ENCODE measurements around the gene DDX39A. TPM values are rescaled to one million over a fixed set of nuclear protein-coding genes. Genes with fewer than 3 reads are reported as not detected.
"Not testable (repeated sequence)": the region's sequence is repeated elsewhere in the genome, so short reads cannot be mapped to it uniquely, and the experiment has no call there.

The DDX39A gene
- polyA plus RNA-seq, 1 donor from 2014 or later: 169 TPM

GRCh38 chr19:14407605-14408484 is 11.3 kb downstream of the DDX39A start:
- H3K27ac Mint-ChIP-seq: peak overlapping the region; percentile 87 to 97 (median 96)
- H3K27me3 Mint-ChIP-seq: no peaks in the 10 kb centered on the region
- peaks cover 4% of the 10 kb centered on the region for H3K36me3 Mint-ChIP-seq
- peaks cover 20 to 26% (median 26%) of the 10 kb centered on the region in 3 donors for H3K4me1 Mint-ChIP-seq
- H3K9me3 Mint-ChIP-seq: no peaks in the 10 kb centered on the region
- H3K4me3 Mint-ChIP-seq: peak overlapping the region in 2 of 4 donors; percentile 87

- Mint-ChIP-seq H3K9me3 (no peaks in the 10 kb centered on the region), H3K4me1 (peaks cover 18 to 21% (median 21%) of the 10 kb centered on the region in 3 donors), H3K36me3 (peaks cover 4% of the 10 kb centered on the region), H3K4me3 (peak overlapping the region in 1 of 4 donors; percentile 82), H3K27me3 (no peaks in the 10 kb centered on the region), H3K27ac (peak overlapping the region; percentile 33 to 97 (median 96))
These were observed 12.3 kb downstream of the DDX39A start for GRCh38 chr19:14406645-14407401.

GRCh38 chr19:14405758-14406644 is 13.1 kb downstream of the DDX39A start:
- Mint-ChIP-seq H3K4me1 (peaks cover 17 to 23% (median 20%) of the 10 kb centered on the region in 3 donors), H3K4me3 (peak overlapping the region in 3 of 4 donors; percentile 27 to 82 (median 51)), H3K9me3 (no peaks in the 10 kb centered on the region), H3K27me3 (no peaks in the 10 kb centered on the region), H3K27ac (peak overlapping the region; percentile 33 to 97 (median 69)), H3K36me3 (peaks cover 6% of the 10 kb centered on the region)

GRCh38 chr19:14405380-14405757 is 13.8 kb downstream of the DDX39A start:
- H3K4me3 Mint-ChIP-seq: peak overlapping the region in 3 of 4 donors; percentile 41 to 82 (median 47)
- H3K27me3 Mint-ChIP-seq: no peaks in the 10 kb centered on the region
- peak overlapping the region; percentile 69 to 97 (median 84) for H3K27ac Mint-ChIP-seq
- H3K4me1 Mint-ChIP-seq: peaks cover 20 to 26% (median 22%) of the 10 kb centered on the region in 3 donors
- H3K36me3 Mint-ChIP-seq: peaks cover 6% of the 10 kb centered on the region
- no peaks in the 10 kb centered on the region for H3K9me3 Mint-ChIP-seq

GRCh38 chr19:14404312-14404711 is 14.8 kb downstream of the DDX39A start:
- peaks cover 4% of the 10 kb centered on the region for H3K36me3 Mint-ChIP-seq
- H3K9me3 Mint-ChIP-seq: no peaks in the 10 kb centered on the region
- peaks cover 18 to 20% (median 19%) of the 10 kb centered on the region in 3 donors for H3K4me1 Mint-ChIP-seq
- H3K27ac Mint-ChIP-seq: peak overlapping the region; percentile 80 to 97 (median 83)
- no peaks in the 10 kb centered on the region for H3K27me3 Mint-ChIP-seq
- peak overlapping the region in 2 of 4 donors; percentile 9 to 74 for H3K4me3 Mint-ChIP-seq

- not testable (repeated sequence) for H3K27me3 Mint-ChIP-seq, H3K9me3 Mint-ChIP-seq, H3K4me3 Mint-ChIP-seq, H3K36me3 Mint-ChIP-seq
- H3K27ac Mint-ChIP-seq: peak overlapping the region in 1 of 3 donors; percentile 97
- H3K4me1 Mint-ChIP-seq: peaks cover 14 to 15% (median 15%) of the 10 kb centered on the region in 3 donors
These were observed 15.8 kb downstream of the DDX39A start for GRCh38 chr19:14403145-14403930.

- no peaks in the 10 kb centered on the region for H3K27me3 Mint-ChIP-seq
- H3K9me3 Mint-ChIP-seq: no peaks in the 10 kb centered on the region
- peak overlapping the region in 2 of 4 donors; percentile 27 to 47 for H3K4me3 Mint-ChIP-seq
- H3K36me3 Mint-ChIP-seq: peaks cover 7% of the 10 kb centered on the region
- peaks cover 12 to 16% (median 13%) of the 10 kb centered on the region in 3 donors for H3K4me1 Mint-ChIP-seq
- H3K27ac Mint-ChIP-seq: peak overlapping the region; percentile 69 to 95 (median 85)
These were observed 16.6 kb downstream of the DDX39A start for GRCh38 chr19:14402332-14403144.

- Mint-ChIP-seq H3K4me1 (peaks cover 13 to 15% (median 13%) of the 10 kb centered on the region in 3 donors), H3K27me3 (no peaks in the 10 kb centered on the region), H3K36me3 (peaks cover 7% of the 10 kb centered on the region), H3K9me3 (no peaks in the 10 kb centered on the region), H3K27ac (peak overlapping the region; percentile 84 to 95 (median 86)), H3K4me3 (peak overlapping the region in 3 of 4 donors; percentile 47 to 84 (median 54))
These were observed 17.5 kb downstream of the DDX39A start for GRCh38 chr19:14401468-14402195.

GRCh38 chr19:14400951-14401431 is 18.1 kb downstream of the DDX39A start:
- Mint-ChIP-seq H3K36me3 (peaks cover 7% of the 10 kb centered on the region), H3K9me3 (no peaks in the 10 kb centered on the region), H3K4me3 (peak overlapping the region in 3 of 4 donors; percentile 47 to 84 (median 82)), H3K4me1 (peaks cover 10 to 12% (median 11%) of the 10 kb centered on the region in 3 donors), H3K27me3 (no peaks in the 10 kb centered on the region), H3K27ac (peak overlapping the region; percentile 84 to 95 (median 86))

GRCh38 chr19:14397168-14397567 is 22.0 kb downstream of the DDX39A start:
- H3K36me3 Mint-ChIP-seq, H3K27me3 Mint-ChIP-seq, H3K9me3 Mint-ChIP-seq: not testable (repeated sequence)
- Mint-ChIP-seq H3K4me3 (peak overlapping the region in 1 of 4 donors; percentile 35), H3K27ac (peak overlapping the region in 2 of 3 donors; percentile 81 to 93), H3K4me1 (peaks cover 4 to 11% (median 10%) of the 10 kb centered on the region in 3 donors)

- not testable (repeated sequence) for H3K36me3 Mint-ChIP-seq, H3K9me3 Mint-ChIP-seq, H3K27me3 Mint-ChIP-seq
- H3K4me3 Mint-ChIP-seq: peak overlapping the region in 1 of 4 donors; percentile 35
- peaks cover 4 to 11% (median 10%) of the 10 kb centered on the region in 3 donors for H3K4me1 Mint-ChIP-seq
- H3K27ac Mint-ChIP-seq: peak overlapping the region in 2 of 3 donors; percentile 81 to 93
These were observed 22.4 kb downstream of the DDX39A start for GRCh38 chr19:14396730-14397129.

- H3K4me1 Mint-ChIP-seq: peaks cover 2 to 3% (median 3%) of the 10 kb centered on the region in 3 donors
- H3K9me3 Mint-ChIP-seq: no peaks in the 10 kb centered on the region
- H3K4me3 Mint-ChIP-seq: peak overlapping the region in 2 of 4 donors; percentile 35 to 67
- no peaks in the 10 kb centered on the region for H3K27me3 Mint-ChIP-seq
- peak overlapping the region; percentile 19 to 93 (median 65) for H3K27ac Mint-ChIP-seq
- peaks cover 3% of the 10 kb centered on the region for H3K36me3 Mint-ChIP-seq
These were observed 23.3 kb downstream of the DDX39A start for GRCh38 chr19:14395710-14396336.

Data from IgD-negative memory B cell (primary cell).